ENCODE measurements around the gene GRIA1.
A peak's percentile ranks its signal among the peaks of the same experiment; 100 is the strongest.

GRIA1 gene

GRCh38 chr5:153624451-153624765, 133.9 kb downstream of the GRIA1 start:
- DNase-seq (ENCODE audit: extremely low read depth, low read depth): no peak
- TF ChIP-seq, protein P1, sequence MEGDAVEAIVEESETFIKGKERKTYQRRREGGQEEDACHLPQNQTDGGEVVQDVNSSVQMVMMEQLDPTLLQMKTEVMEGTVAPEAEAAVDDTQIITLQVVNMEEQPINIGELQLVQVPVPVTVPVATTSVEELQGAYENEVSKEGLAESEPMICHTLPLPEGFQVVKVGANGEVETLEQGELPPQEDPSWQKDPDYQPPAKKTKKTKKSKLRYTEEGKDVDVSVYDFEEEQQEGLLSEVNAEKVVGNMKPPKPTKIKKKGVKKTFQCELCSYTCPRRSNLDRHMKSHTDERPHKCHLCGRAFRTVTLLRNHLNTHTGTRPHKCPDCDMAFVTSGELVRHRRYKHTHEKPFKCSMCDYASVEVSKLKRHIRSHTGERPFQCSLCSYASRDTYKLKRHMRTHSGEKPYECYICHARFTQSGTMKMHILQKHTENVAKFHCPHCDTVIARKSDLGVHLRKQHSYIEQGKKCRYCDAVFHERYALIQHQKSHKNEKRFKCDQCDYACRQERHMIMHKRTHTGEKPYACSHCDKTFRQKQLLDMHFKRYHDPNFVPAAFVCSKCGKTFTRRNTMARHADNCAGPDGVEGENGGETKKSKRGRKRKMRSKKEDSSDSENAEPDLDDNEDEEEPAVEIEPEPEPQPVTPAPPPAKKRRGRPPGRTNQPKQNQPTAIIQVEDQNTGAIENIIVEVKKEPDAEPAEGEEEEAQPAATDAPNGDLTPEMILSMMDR (IDR thresholded peaks at IDR 0.05; ENCODE audit: low read depth, low read length): no peak

DNA sequence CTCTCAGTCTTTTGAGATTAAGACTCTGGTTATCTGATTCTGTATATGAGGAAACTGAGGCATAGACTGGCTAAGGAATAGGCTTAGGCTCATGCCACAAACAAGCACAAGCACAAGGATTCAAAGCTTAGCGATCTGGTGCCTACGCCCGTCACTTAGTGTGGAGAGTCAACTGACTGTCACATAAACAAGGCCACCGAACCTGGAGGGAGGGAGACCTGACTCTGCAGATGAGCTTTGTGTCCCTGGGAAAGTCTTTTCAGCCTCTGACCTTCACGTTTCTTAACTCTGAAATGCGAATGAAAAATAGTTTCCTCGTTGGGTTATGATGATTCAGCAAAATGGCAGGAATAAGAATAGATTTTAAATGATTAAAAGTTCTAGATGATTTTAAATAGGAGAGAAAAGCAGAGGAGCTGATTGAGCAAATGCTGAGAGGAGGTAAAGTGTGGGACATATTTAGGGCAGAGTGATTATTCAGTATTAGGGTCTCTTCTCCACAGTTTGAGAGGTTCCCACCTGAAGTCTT, 135.4 kb downstream of the GRIA1 start:
- no peak for DNase-seq (ENCODE audit: extremely low read depth, low read depth)
- TF ChIP-seq, protein P1 (IDR thresholded peaks at IDR 0.05; ENCODE audit: low read depth, low read length): no peak

GRCh38 chr5:153626836-153627235, 136.4 kb downstream of the GRIA1 start:
- TF ChIP-seq, protein P1 (IDR thresholded peaks at IDR 0.05; ENCODE audit: low read depth, low read length): no peak

DNA sequence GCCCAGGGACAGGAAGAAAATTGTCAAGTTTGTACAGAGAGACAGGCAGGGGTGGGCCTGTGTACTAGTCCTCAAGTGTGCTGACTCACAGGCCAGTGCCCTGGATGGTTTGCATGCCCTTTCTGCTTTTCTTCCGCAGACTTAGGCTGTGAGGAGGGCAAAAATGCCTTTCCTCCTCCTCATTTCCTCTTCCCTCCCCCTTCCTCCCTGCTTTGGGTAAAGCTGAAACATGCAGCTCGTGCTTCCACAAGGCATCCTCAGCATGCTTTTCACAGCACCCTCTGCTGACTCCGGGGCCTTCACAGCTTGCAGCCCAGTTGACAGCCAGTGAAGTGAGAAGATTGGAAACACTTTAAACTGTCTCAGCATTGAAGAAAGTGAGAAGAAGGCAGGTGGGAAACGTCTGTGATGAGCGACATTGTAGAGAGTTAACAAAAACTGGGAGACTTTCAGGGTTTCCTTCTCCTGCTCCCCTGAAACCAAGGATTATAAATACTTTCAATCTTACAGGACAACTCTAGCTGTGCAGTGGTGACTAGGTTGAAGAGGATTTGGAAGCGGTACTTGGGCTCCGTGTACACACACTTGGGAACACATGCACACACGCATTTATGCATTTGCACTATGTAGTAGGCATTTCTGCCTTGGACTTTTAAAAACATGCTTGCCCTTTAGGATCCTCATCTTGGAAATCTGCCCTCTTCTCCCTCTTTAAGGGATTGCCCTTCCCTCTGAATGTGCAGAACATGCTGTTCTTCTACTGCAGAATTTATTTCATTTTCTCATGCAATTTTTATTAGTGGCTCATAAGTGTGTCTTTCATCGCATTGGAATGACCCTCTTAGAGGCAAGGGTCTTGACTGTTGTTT, 138.8 kb downstream of the GRIA1 start:
- TF ChIP-seq, protein P1 (IDR thresholded peaks at IDR 0.05; ENCODE audit: low read depth, low read length): peak; percentile 70
- DNase-seq (ENCODE audit: extremely low read depth, low read depth): peak; percentile 88

More at GRCh38 chr5:153626836-153627235, 136.4 kb downstream of the GRIA1 start:
- no peak for DNase-seq (ENCODE audit: extremely low read depth, low read depth)

DNA sequence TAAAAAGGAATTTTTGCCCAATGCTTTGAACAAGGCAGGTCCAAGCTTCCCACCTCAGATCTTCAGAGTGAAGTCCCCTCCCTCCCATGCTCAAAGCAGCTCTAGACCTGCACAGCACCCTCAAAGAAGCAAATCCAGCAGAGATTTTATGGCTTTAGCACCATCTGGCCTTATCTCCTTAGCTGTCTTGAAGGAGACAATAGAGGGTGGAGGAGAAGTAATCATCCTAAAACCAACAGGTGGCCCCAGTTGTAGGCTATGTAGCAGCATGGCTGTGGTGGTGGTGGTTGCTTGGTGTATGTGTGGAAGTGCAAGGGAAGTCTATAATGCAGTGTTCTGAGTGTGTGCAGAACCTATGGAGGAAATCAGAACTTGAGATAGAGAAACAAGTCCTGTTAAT, 140.1 kb downstream of the GRIA1 start:
- TF ChIP-seq, protein P1 (IDR thresholded peaks at IDR 0.05; ENCODE audit: low read depth, low read length): no peak
- no peak for DNase-seq (ENCODE audit: extremely low read depth, low read depth)

- DNase-seq (ENCODE audit: extremely low read depth, low read depth): no peak
- TF ChIP-seq, protein P1 (IDR thresholded peaks at IDR 0.05; ENCODE audit: low read depth, low read length): no peak
Measured at GRCh38 chr5:153632748-153633290, 142.3 kb downstream of the GRIA1 start.
